HG03432 (cell line): ENCODE measurements around the gene RHNO1.

Experiments used
- ATAC-seq: cut with Tn5 transposase; IDR thresholded peaks from one replicate; pipeline ENCODE4 v1.9.1; 2021; ENCODE audit warnings: mild to moderate bottlenecking, moderate library complexity; ENCODE audit not compliant: unreplicated experiment

RHNO1 gene

DNA sequence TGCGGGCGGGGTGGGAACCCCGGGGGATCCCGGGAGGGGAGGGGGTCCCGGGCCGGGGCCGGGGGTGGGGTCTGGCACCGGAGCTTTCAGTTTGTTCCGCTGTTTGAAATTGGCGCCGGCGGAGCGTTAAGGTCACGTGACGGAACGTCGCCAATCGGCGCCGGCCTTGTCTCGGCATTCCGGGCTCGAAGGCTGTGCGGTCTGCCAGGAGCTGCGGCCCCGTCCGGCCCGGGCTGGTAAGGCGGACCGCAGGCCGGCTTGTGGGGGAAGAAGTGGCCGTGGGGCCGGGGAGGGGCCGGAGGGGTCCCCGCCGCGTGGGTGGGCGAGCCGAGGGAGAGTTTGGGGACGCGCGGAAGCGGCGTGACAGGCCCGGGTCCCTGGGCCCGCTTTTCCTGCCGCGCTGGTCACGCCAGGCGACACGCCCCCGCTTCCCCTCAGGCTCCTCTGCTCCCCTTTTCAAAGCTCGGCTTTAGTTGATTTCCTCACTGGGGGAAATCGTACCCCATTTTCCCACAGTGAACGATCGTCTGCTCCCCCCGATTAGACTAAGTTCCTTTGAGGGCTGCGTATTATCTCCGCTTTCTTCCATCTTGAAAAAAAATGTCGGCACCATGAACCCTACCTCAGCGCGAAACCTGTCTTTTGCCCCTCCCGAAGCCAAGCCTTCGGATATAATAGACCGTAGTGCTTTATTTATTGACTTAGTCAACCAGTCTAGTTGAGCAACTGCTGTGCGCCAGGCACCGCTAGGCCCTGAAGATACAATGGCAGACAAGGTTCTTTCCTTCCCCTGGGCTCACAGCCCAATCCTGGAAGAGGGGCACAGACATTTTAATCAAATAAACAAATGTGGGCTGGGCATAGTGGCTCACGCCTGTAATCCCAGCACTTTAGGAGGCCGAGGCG is at the start of gene RHNO1, which contains the start of gene FOXM1:
Gene RHNO1, plus strand, starts transcription at position 177 of the 906 bp plus-strand sequence. CDS start 8,144 bp downstream, outside the sequence.
Gene FOXM1, minus strand, starts transcription at position 128 of the 906 bp plus-strand sequence. CDS start 2,696 bp downstream, outside the sequence.
- ATAC-seq = peak; percentile 88

GRCh38 chr12:2829275-2829674 is 47.7 kb upstream of the RHNO1 start:
- no peak for ATAC-seq

GRCh38 chr12:2832550-2833127 is 44.4 kb upstream of the RHNO1 start:
- no peak for ATAC-seq

- ATAC-seq = no peak
Measured at GRCh38 chr12:2833327-2833726, 43.7 kb upstream of the RHNO1 start.

- ATAC-seq = no peak
Measured at GRCh38 chr12:2833810-2834209, 43.2 kb upstream of the RHNO1 start.

DNA sequence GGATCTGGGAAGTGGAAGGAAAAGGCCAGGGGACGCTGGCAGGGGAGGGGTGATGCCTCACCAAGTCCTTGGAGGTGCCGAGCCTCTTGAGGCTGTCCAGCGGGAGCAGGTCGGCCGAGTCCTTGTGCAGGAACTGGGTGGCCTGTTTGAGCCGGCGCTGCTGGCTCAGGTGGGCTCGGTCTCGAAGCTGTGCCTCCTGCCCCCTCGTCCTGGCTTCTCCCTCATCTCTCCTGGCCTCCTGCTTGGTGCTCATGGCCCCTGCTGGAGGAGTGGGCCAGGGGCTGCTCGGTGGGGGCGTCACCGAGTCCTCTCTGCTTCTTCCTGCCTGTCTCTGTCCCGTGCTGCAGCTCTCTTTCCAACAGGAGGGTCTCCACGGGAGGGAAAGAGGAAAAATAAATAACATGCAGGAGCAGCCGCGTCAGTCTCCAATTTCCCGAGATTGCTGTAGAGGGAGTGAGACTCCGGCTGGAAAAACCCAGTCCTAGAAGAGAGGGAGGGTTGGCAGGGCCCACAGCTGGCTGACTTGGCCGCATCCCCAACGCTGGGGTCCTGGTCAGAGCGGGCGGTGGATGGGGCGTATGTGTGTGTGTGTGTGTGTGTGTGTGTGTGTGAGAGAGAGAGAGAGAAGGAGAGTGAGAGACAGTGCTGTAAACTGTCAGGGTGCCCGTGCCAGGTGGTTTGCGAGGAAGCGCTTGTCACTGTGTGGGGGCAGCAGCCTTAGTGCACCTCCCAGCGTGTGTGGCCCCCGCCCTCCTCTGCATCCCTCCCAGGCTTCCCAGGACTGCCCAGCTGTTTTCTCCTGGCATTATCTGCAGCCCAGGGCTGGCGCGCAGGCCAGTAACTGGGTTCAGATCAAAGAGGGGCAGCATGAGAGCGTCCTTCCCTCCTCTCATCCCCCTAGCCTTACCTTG is 42.2 kb upstream of the RHNO1 start, which contains the start of gene NRIP2:
Gene NRIP2, minus strand, starts transcription at position 455 of the 911 bp plus-strand sequence. Its CDS starts 52 bp downstream, at position 403.
- ATAC-seq = no peak

DNA sequence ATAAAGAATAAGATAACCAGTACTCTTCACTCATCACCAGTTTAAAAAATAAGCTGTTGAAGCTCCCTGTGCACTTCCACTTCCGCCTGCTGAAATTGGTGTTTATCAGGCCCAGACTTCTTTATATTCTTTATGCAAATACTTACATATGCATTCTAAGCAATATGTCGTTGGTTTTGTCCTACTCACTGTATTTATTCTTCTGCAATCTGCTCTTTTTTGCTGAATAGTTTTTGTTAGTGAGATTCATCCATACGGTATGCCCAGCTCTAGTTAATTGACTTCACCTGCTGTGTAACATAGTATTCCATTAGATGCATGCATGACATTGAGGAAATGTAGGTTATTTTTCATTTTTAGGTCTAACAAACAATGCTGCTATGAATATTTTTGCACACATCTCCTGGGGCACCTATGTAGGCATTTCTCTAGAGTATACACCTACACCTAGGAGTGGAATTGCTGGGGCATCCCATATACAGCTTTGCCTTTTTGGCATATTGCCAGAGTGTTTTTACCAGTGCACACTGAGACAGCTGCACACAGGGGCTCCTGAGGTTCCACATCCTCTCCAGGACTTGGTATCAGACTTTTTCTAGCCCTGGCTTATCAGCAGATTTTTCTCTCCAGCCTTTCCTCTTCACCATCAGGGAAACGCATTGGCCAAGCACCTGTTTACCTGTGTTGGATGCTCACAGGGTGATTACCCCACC is 41.2 kb upstream of the RHNO1 start:
- no peak for ATAC-seq

GRCh38 chr12:2836574-2836973 is 40.4 kb upstream of the RHNO1 start:
- no peak for ATAC-seq

GRCh38 chr12:2841056-2841650 is 35.9 kb upstream of the RHNO1 start:
- ATAC-seq = no peak

DNA sequence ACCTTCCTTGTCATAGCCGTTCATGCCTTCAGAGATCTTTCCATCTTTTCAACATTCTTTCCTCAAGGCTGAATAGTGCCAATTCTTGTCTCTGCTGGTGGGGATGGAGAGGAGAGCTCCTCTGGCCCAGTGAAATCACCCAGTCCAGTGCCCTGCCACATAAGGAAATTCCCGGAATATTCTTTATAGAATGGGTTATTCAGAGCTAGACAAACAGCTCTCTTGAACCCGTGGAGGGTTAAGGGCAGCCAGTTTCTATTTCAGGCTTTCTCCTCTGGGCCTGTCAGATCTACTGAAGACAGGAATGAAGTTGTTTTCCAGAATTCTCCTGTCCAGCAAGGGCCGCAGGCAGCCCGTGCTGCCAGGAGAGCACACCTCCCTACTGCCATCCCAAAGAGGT is 34.1 kb upstream of the RHNO1 start:
- no peak for ATAC-seq

- ATAC-seq = no peak
Measured at GRCh38 chr12:2844786-2845185, 32.2 kb upstream of the RHNO1 start.

DNA sequence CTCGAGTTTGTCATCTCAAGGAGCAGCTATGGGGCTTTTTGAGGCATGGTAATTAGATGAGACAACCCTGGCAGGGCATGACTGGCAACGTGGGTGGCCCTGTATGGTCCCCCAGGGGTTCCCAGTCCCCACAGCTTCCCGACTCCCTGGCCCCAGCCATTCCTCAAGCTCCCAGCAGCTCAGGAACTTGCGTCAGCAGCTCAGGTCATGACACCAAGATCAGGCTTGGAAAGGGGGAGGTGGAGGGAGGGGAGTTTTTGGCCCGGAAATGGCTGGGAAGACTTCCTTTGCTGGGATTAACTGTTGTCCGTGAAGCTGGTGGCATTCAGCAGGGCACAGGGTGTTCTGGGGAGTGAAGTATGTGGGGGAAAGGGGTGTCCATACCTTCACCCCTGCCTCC is 31.7 kb upstream of the RHNO1 start:
- ATAC-seq = no peak

DNA sequence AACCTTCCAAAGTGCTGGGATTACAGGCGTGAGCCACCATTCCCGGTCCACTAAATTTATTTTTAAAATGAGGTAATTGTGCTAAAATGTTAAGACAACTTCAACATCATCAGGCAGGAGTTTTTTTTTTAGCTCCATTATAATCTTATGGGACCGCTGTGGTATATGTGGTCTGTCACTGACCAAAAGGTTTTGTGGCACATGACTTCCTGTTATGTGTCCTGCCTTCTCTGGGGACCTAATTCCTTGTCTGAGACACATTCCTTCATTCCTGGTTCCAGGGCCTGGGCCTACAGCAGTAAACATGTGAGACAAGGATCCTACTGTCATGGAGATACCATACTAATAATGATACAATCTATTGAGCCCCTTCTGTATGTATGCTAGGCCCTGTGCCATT is 25.1 kb upstream of the RHNO1 start:
- ATAC-seq = no peak

DNA sequence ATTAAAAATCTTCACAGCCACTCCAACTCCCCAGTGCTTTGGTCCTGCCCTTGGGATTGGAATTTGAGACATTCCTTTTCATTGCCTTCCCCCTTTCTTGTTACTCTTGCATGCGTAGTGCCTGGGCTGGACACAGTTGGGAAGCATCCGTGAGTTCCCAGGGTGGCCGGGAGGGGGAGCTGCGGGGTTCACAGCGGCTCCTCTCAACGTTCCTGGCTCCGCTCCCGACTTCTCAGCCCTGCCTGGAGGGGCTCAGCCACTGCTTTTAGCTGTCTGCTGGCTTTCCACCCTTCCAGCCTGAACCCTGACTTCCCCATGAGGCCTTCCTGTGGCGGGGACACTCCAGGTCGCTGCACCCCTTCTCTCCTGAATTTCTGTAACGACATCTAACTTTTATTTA is 23.4 kb upstream of the RHNO1 start:
- ATAC-seq = no peak

- no peak for ATAC-seq
Measured at GRCh38 chr12:2854669-2855453, 22.2 kb upstream of the RHNO1 start.

GRCh38 chr12:2855546-2855945 is 21.5 kb upstream of the RHNO1 start:
- no peak for ATAC-seq

- ATAC-seq = no peak
Measured at GRCh38 chr12:2856051-2856450, 21.0 kb upstream of the RHNO1 start.

DNA sequence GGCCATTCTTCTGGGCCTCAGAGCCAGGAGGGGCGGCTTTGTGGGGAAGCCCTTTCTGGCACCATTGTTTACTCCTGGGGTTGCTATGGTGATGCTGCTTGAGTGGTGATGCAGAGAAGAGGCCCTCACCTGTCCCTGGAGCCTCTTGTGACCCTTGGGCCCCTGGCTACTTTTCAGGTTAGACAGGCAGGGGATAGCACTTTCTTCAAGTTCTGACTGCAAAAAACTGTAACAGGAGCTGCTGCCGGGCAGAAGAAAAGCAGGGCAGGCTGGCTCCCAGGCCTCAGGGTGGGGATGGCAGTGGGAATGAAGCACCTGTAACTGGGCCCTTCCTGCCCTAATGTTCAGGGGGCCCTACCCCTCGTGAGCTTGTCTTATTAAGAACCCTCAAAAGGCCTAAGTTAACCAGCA is 20.0 kb upstream of the RHNO1 start, which contains the start of gene TEX52:
Gene TEX52, minus strand, starts transcription at position 19 of the 411 bp plus-strand sequence. Its CDS starts 13 bp downstream, at position 6.
- no peak for ATAC-seq

DNA sequence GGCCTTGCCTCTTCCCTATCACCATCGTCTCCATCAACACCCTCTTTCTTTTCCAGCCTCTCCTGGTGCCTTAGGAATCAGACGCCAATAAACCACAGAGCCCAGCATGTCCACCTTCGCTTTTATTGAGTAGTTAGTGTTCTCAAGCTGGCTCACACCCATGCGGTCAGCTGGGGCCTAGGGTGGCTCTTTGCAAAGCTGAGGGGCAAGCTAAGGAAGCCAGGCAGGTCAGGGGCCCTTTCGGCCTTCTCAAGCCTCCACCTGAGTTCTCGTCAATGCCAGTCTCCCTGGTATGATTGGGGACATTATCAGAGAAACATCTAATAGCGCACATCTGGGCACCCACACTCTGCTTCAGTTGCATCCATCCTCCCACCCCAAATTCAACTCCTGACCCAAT is 19.4 kb upstream of the RHNO1 start:
- no peak for ATAC-seq
